H1 (cell line): ENCODE measurements around the gene LRP1. TPM values are rescaled to one million over a fixed set of nuclear protein-coding genes. Genes with fewer than 3 reads are reported as not detected.

Source experiments
- CTCF ChIA-PET: fragments of 300-600 bp; sonication (Branson Sonifier 250); formaldehyde crosslinking; loops from one replicate; lab custom pipeline; 2021; ENCODE audit not compliant: partially characterized antibody; lab: Charles Lee
- POLR2A ChIA-PET: fragments of 300-600 bp; sonication (Branson Sonifier 250); formaldehyde crosslinking; loops from one replicate; lab custom pipeline; 2021; ENCODE audit warnings: inconsistent platforms; ENCODE audit not compliant: partially characterized antibody; lab: Charles Lee
- DNase-seq, 2 experiments: peaks; one replicate each; pipeline versions ENCODE4 v3.0.0 to v3.0.0-alpha.2; 2010 to 2022; ENCODE audit warnings: low spot score in 2 of 2, low read depth in 1 of 2, mixed read lengths in 1 of 2
- FAIRE-seq: peaks from 2 replicates; lab custom pipeline; 2011; peaks lifted over from hg19 to GRCh38; lab: Jason Lieb, UNC
- H2AFZ ChIP-seq: 2 replicates; pipeline ENCODE4 v1.8.1; 2012; ENCODE audit warnings: low read length, inconsistent platforms
- H2AK5ac ChIP-seq: 2 replicates; pipeline ENCODE4 v1.6.1; 2013; ENCODE audit warnings: low read depth, low read length
- H2BK120ac ChIP-seq: replicated peaks from 2 replicates; pipeline ENCODE3; 2013; ENCODE audit warnings: low read depth, low read length, inconsistent platforms
- H2BK12ac ChIP-seq: 2 replicates; pipeline ENCODE4 v1.6.1; 2013; ENCODE audit warnings: low read depth, low read length
- H2BK15ac ChIP-seq: 2 replicates; pipeline ENCODE4 v1.6.1; 2013; ENCODE audit warnings: low read length
- H2BK20ac ChIP-seq: 2 replicates; pipeline ENCODE4 v1.6.1; 2013; ENCODE audit warnings: low read length
- H2BK5ac ChIP-seq: 2 replicates; pipeline ENCODE4 v1.6.1; 2013; ENCODE audit warnings: low read depth, low read length
- H3K14ac ChIP-seq: 2 replicates; pipeline ENCODE4 v1.6.1; 2013; ENCODE audit warnings: inconsistent platforms; ENCODE audit not compliant: insufficient read length
- H3K18ac ChIP-seq: 2 replicates; pipeline ENCODE4 v1.6.1; 2013; ENCODE audit warnings: low read length; ENCODE audit errors: extremely low read depth
- H3K23ac ChIP-seq: 2 replicates; pipeline ENCODE4 v1.6.1; 2013; ENCODE audit warnings: inconsistent platforms; ENCODE audit not compliant: insufficient read length
- H3K23me2 ChIP-seq: 2 replicates; pipeline ENCODE4 v1.6.1; 2013; ENCODE audit warnings: low read depth, low read length
- H3K27ac ChIP-seq: 2 replicates; pipeline ENCODE4 v1.6.1; 2011; ENCODE audit warnings: low read depth, low read length, inconsistent platforms
- H3K27me3 ChIP-seq, 4 experiments: replicated peaks in 1 of 4; 1 replicate in 1 of 4; 2 replicates in 3 of 4; pipeline versions ENCODE4 v1.6.1 to v1.8.1; 2011 to 2013; ENCODE audit warnings: low read length in 3 of 4, mild to moderate bottlenecking in 3 of 4, inconsistent platforms in 2 of 4, mixed read lengths in 2 of 4, moderate library complexity in 1 of 4; ENCODE audit not compliant: control insufficient read depth in 3 of 4, insufficient read depth in 3 of 4; ENCODE audit errors: extremely low read depth in 1 of 4
- H3K36me3 ChIP-seq, 4 experiments: 2 replicates each; pipeline versions ENCODE4 v1.6.1 to v1.8.1; 2011 to 2013; ENCODE audit warnings: mild to moderate bottlenecking in 4 of 4, low read length in 3 of 4, moderate library complexity in 2 of 4, control low read depth in 1 of 4, inconsistent platforms in 1 of 4; ENCODE audit not compliant: insufficient read depth in 4 of 4, control insufficient read depth in 2 of 4
- H3K4ac ChIP-seq: replicated peaks from 2 replicates; pipeline ENCODE3; 2013; ENCODE audit warnings: low read length, low read depth, mixed read lengths, inconsistent platforms; ENCODE audit not compliant: insufficient read length
- H3K4me1 ChIP-seq, 4 experiments: replicated peaks in 1 of 4; 1 replicate in 1 of 4; 2 replicates in 3 of 4; pipeline versions ENCODE4 v1.6.1 to v1.8.1; 2011 to 2013; ENCODE audit warnings: low read length in 3 of 4, inconsistent platforms in 2 of 4, mixed read lengths in 1 of 4; ENCODE audit not compliant: insufficient read depth in 4 of 4, control insufficient read depth in 3 of 4
- H3K4me2 ChIP-seq, 2 experiments: 2 replicates each; pipeline versions ENCODE4 v1.6.1 to v1.8.1; 2011 to 2013; ENCODE audit warnings: low read depth in 2 of 2, low read length in 2 of 2, control low read depth in 1 of 2, inconsistent platforms in 1 of 2, mild to moderate bottlenecking in 1 of 2; ENCODE audit not compliant: insufficient read depth in 1 of 2
- H3K4me3 ChIP-seq, 4 experiments: fragments of 200-600, 300-600 bp in 1 of 4; sonication (generic), shearing (Covaris generic), sonication (Bioruptor Twin) in 1 of 4; 2 replicates each; pipeline versions ENCODE4 v1.5.1 to v1.8.1; 2011 to 2016; ENCODE audit warnings: low read length in 4 of 4, low read depth in 3 of 4, control low read depth in 2 of 4, inconsistent platforms in 2 of 4, mild to moderate bottlenecking in 2 of 4, mixed read lengths in 1 of 4, moderate library complexity in 1 of 4; ENCODE audit not compliant: insufficient read depth in 2 of 4; ENCODE audit errors: extremely low read depth in 1 of 4
- H3K56ac ChIP-seq: replicated peaks from 2 replicates; pipeline ENCODE3; 2013; ENCODE audit warnings: low read depth, mild to moderate bottlenecking, mixed read lengths, low read length, inconsistent platforms; ENCODE audit not compliant: insufficient read length
- H3K79me1 ChIP-seq: 2 replicates; pipeline ENCODE4 v1.6.1; 2013; ENCODE audit warnings: low read depth, low read length, control low read depth
- H3K79me2 ChIP-seq, 2 experiments: 2 replicates each; pipeline versions ENCODE4 v1.6.1 to v1.8.1; 2012 to 2013; ENCODE audit warnings: low read length in 2 of 2, mild to moderate bottlenecking in 2 of 2, inconsistent platforms in 1 of 2; ENCODE audit not compliant: insufficient read depth in 2 of 2, control insufficient read depth in 1 of 2
- H3K9ac ChIP-seq, 4 experiments: replicated peaks in 1 of 4; 1 replicate in 1 of 4; 2 replicates in 3 of 4; pipeline versions ENCODE4 v1.6.1 to v1.8.1; 2011 to 2013; ENCODE audit warnings: low read depth in 3 of 4, low read length in 3 of 4, control low read depth in 2 of 4, mild to moderate bottlenecking in 2 of 4, moderate library complexity in 2 of 4, inconsistent platforms in 1 of 4; ENCODE audit errors: extremely low read depth in 1 of 4
- H3K9me3 ChIP-seq, 2 experiments: 2 replicates each; pipeline versions ENCODE4 v1.6.1 to v1.8.1; 2012 to 2013; ENCODE audit warnings: mild to moderate bottlenecking in 2 of 2, moderate library complexity in 2 of 2, control low read depth in 1 of 2, inconsistent platforms in 1 of 2, low read depth in 1 of 2, low read length in 1 of 2, mixed read lengths in 1 of 2; ENCODE audit not compliant: insufficient read depth in 2 of 2
- H4K20me1 ChIP-seq, 2 experiments: replicated peaks in 1 of 2; 2 replicates each; pipeline versions ENCODE3 to v1.8.1; 2011 to 2013; ENCODE audit warnings: inconsistent platforms in 2 of 2, low read length in 2 of 2, mild to moderate bottlenecking in 1 of 2; ENCODE audit not compliant: insufficient read depth in 2 of 2, control insufficient read depth in 1 of 2
- H4K5ac ChIP-seq: 2 replicates; pipeline ENCODE4 v1.6.1; 2013; ENCODE audit warnings: low read length, low read depth, mixed read lengths, inconsistent platforms; ENCODE audit not compliant: insufficient read length
- H4K8ac ChIP-seq: 2 replicates; pipeline ENCODE4 v1.8.0; 2013; ENCODE audit warnings: mild to moderate bottlenecking, moderate library complexity, low read length, inconsistent platforms; ENCODE audit not compliant: insufficient read depth; ENCODE audit errors: extremely low read depth
- H4K91ac ChIP-seq: replicated peaks from 2 replicates; pipeline ENCODE3; 2013; ENCODE audit warnings: low read length, mixed read lengths, inconsistent platforms; ENCODE audit not compliant: insufficient read length
- EGR1 ChIP-seq: IDR thresholded peaks from 2 replicates; pipeline ENCODE4 v1.6.1; 2011; ENCODE audit warnings: low read depth, low read length, borderline replicate concordance
- EP300 ChIP-seq, 2 experiments: IDR thresholded peaks; 1 replicate in 1 of 2; 2 replicates in 1 of 2; pipeline ENCODE4 v1.6.1; 2011 to 2012; ENCODE audit warnings: low read depth in 2 of 2, low read length in 2 of 2, mild to moderate bottlenecking in 2 of 2, borderline replicate concordance in 1 of 2, inconsistent platforms in 1 of 2, moderate library complexity in 1 of 2
- GABPA ChIP-seq: IDR thresholded peaks from 2 replicates; pipeline ENCODE4 v1.6.1; 2011; ENCODE audit warnings: mild to moderate bottlenecking, low read length, moderate library complexity, borderline replicate concordance; ENCODE audit not compliant: insufficient read depth
- GTF2F1 ChIP-seq: IDR thresholded peaks from 2 replicates; pipeline ENCODE4 v1.6.1; 2012; ENCODE audit warnings: low read depth, low read length, improper control_type of control experiment, borderline replicate concordance
- JUN ChIP-seq: IDR thresholded peaks from 2 replicates; pipeline ENCODE4 v1.6.1; 2011; ENCODE audit warnings: low read depth, mild to moderate bottlenecking, improper control_type of control experiment, low read length
- JUND ChIP-seq: IDR thresholded peaks from 2 replicates; pipeline ENCODE4 v1.6.1; 2011; ENCODE audit warnings: mild to moderate bottlenecking, improper control_type of control experiment, low read length
- KDM5A ChIP-seq: fragments of 200-600 bp; IDR thresholded peaks from 2 replicates; pipeline ENCODE4 v1.7.1; 2012; ENCODE audit warnings: mild to moderate bottlenecking, low read length, inconsistent platforms, mixed read lengths
- SP2 ChIP-seq: IDR thresholded peaks from 2 replicates; pipeline ENCODE4 v1.6.1; 2012; ENCODE audit warnings: mild to moderate bottlenecking, low read length, inconsistent platforms
- TAF1 ChIP-seq: IDR thresholded peaks from 2 replicates; pipeline ENCODE4 v1.6.1; 2011; ENCODE audit warnings: mild to moderate bottlenecking, low read depth, low read length
- WGBS, 2 experiments: shearing (Covaris generic) in 1 of 2; methylation state at CpG; one replicate each; pipeline versions ENCODE4 v1.1.6 to v1.1.7; 2013 to 2015; ENCODE audit warnings: low lambda C conversion rate in 2 of 2, mixed read lengths in 2 of 2, inconsistent platforms in 1 of 2, low coverage in 1 of 2, missing lambda C conversion rate in 1 of 2; ENCODE audit not compliant: insufficient replicate concordance in 2 of 2, insufficient coverage in 1 of 2, insufficient read length in 1 of 2; ENCODE audit errors: extremely low coverage in 1 of 2, missing lambda C conversion rate in 1 of 2; 5-methylcytosine and 5-hydroxymethylcytosine counted together
- polyA plus RNA-seq, 7 experiments: library from polyadenylated mRNA; depleted of rRNA in 3 of 7; stranded (reverse) in 5 of 7; unstranded in 2 of 7; fragments of >200 nt in 5 of 7; fragments of 200-250 nt in 2 of 7; gene quantifications; 1 replicate in 5 of 7; 2 replicates in 1 of 7; 4 replicates in 1 of 7; pipeline versions ENCODE4 v1.2.1 to v1.2.3, GENCODE V29; 2011 to 2013; ENCODE audit warnings: missing spikeins in 2 of 7, mixed read lengths in 2 of 7
- total RNA-seq: library from RNA; stranded (reverse); fragmentation: NEBNext Ultra II Directional; extraction: Animal tissue kit (Norgen Biotek cat#: 25700); gene quantifications from 2 replicates; pipeline ENCODE4 v1.2.1, GENCODE V29; 2021
- TF ChIP-seq, protein P1 (sequence below): IDR thresholded peaks from 2 replicates; pipeline ENCODE4 v1.6.1; 2011; ENCODE audit warnings: low read length, improper control_type of control experiment

LRP1 gene
- total and polyA plus RNA-seq, 2 of the 8 experiments (the other 6 are each of a cell fraction or from before 2014, with no cell fraction given) = 35.3 to 92.5 TPM

DNA sequence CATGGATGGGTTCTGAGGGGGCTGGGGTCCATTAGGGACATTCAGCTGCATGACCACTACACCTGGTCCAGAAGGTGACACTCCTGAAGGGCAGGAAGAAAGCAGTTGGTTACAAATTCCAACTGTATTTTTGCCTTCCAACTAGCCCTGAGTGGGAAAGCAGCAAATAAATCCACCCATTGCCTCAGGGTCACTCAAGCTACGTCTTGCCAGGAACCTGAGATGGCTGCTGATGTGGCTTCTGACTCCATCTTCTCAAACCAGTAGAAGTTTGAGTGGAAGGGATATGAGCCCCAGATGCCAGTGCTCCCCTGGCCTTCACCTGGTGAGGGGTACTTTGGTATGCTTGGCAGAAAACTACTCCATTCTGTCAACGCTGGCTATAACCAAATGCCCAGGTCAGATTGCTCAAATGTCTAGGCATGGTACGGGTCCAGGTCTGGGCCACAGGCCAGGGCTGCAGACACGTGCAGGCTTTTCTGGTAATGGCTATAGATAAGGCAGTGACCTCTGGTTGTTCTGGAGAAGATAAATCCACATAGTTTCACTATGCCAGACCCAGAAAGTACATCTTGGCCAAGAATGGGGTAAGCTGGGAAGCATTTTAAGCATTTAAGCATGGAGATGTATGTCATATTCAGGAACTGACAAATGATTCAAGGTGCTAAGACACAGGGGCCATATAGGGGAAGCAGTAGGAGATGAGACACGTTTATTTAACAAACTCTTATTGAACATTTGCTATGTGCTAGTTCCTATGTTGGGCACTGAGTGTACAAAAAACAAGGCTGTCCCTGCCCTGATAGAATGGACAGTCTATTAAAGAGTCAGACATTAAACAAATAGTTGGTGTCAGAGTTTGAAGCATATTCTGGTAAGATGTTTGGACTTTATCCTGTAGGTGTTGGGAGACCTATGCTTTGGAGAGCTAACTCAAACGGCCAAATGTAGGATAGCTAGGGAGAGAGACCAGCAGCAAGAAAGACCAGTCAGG lies 131.0 kb downstream of the LRP1 start:
- Histone ChIP-seq H3K9ac (no peak overlapping the region), H2BK12ac (no peak overlapping the region), H2BK120ac (no peak overlapping the region), H3K9me3 (no peaks in the 10 kb centered on the region), H4K91ac (no peak overlapping the region), H3K27ac (no peak overlapping the region), H3K4me3 (no peak overlapping the region), H2AFZ (no peak overlapping the region), H4K8ac (no peak overlapping the region), H2AK5ac (no peak overlapping the region), H3K23ac (no peak overlapping the region), H2BK20ac (no peak overlapping the region), H2BK5ac (no peak overlapping the region), H4K20me1 (peaks cover 0 to 2% of the 10 kb centered on the region in 2 experiments), H2BK15ac (no peak overlapping the region), H4K5ac (no peak overlapping the region), H3K27me3 (no peaks in the 10 kb centered on the region), H3K56ac (no peak overlapping the region), H3K79me1 (no peaks in the 10 kb centered on the region; the same call in 1 of the 2 replicates), H3K79me2 (no peaks in the 10 kb centered on the region), H3K23me2 (no peaks in the 10 kb centered on the region), H3K18ac (no peak overlapping the region), H3K4ac (no peak overlapping the region), H3K4me1 (peaks cover 0 to 7% (median 3%) of the 10 kb centered on the region in 4 experiments; a peak in 5 of 7 replicates), H3K36me3 (peaks cover 2 to 17% (median 6%) of the 10 kb centered on the region in 4 experiments; a peak in 6 of 8 replicates), H3K14ac (no peak overlapping the region), H3K4me2 (no peak overlapping the region)
- FAIRE-seq (no peak), DNase-seq (no peak)
- CTCF ChIA-PET = interaction anchor here (0.6 to 3.7 kb wide), 10 partner anchors 12 to 199 kb away, joined by 3 to 35 read pairs (median 6); no protein-coding TSS in a partner anchor
- POLR2A ChIA-PET = interaction anchor here (2.5 to 4.8 kb wide), 2 partner anchors 30 to 195 kb away, joined by 7 to 28 read pairs; partner anchors contain the start of genes INHBE and SHMT2
- WGBS, 2 experiments = 85% methylated on average over 6 of the region's 6 CpGs; no CpG with 5 or more reads in 1 of the 2 experiments
- TF ChIP-seq KDM5A = no peak
- TF ChIP-seq EGR1 = no peak
- TF ChIP-seq JUND = no peak
- TF ChIP-seq TAF1 = no peak
- no peak for TF ChIP-seq GABPA
- TF ChIP-seq, protein P1, sequence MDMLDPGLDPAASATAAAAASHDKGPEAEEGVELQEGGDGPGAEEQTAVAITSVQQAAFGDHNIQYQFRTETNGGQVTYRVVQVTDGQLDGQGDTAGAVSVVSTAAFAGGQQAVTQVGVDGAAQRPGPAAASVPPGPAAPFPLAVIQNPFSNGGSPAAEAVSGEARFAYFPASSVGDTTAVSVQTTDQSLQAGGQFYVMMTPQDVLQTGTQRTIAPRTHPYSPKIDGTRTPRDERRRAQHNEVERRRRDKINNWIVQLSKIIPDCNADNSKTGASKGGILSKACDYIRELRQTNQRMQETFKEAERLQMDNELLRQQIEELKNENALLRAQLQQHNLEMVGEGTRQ = no peak
- no peak for TF ChIP-seq JUN
- TF ChIP-seq SP2 = no peak
- TF ChIP-seq EP300 (IDR thresholded peaks at IDR 0.05; ENCODE audit: borderline replicate concordance in 1 of 2, low read depth in 2 of 2, low read length in 2 of 2) = no peak
- TF ChIP-seq GTF2F1 = no peak
